ENCODE results near the gene CDCP2. TPM values are rescaled to one million over a fixed set of nuclear protein-coding genes. Genes with fewer than 3 reads are reported as not detected.

CDCP2 gene
- total and polyA plus RNA-seq, 2 experiments from 2014 or later = not detected

DNA sequence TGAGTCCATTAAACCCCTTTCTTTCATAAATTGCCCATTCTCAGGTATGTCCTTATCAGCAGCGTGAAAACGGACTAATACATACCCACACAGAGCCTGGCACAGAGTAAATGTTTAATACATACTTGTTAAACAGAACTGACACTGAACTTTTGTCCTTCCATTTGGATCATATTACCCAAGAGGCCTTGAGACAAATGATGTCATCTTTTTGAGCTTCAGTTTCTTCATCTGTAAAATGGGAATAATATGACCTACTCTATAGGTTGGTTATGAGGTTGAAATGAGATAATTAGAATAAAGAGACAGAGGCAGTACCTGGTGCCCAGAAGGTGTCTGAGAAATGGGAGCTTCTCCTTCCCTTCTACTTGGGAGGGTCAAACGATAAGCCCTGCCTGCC is 33.3 kb upstream of the CDCP2 start:
- Histone ChIP-seq H3F3A (replicated peaks; ENCODE audit: low read depth) (no peaks in the 10 kb centered on the region), H3K79me2 (replicated peaks; ENCODE audit: insufficient read depth) (no peaks in the 10 kb centered on the region), H3K27ac (ENCODE audit: low read depth) (no peak overlapping the region), H3K27me3 (ENCODE audit: insufficient read depth) (no peaks in the 10 kb centered on the region), H3K4me2 (no peak overlapping the region), H3K4me1 (ENCODE audit: insufficient read depth) (no peaks in the 10 kb centered on the region), H2AFZ (no peak overlapping the region), H3K4me3 (no peak overlapping the region), H4K20me1 (replicated peaks; ENCODE audit: insufficient read depth) (no peaks in the 10 kb centered on the region), H3K9me2 (ENCODE audit: insufficient read depth) (no peaks in the 10 kb centered on the region), H3K36me3 (ENCODE audit: insufficient read depth) (no peaks in the 10 kb centered on the region)
- no peak overlapping the region for H3K4me3 Mint-ChIP-seq
- no peak for DNase-seq (ENCODE audit: low spot score)
- H3K4me1 Mint-ChIP-seq = peaks cover 3% of the 10 kb centered on the region; the same call in 2 of the 3 replicates
- no peak overlapping the region for H3K27ac Mint-ChIP-seq
- TF ChIP-seq REST (IDR thresholded peaks at IDR 0.05; ENCODE audit: unreplicated experiment) (no peak), CTCF (conservative IDR thresholded peaks at IDR 0.05; ENCODE audit: low read depth in 2 of 2) (no peak)
- peaks cover 21% of the 10 kb centered on the region for H3K36me3 Mint-ChIP-seq (ENCODE audit: low read depth)
- H3K9me3 Mint-ChIP-seq = no peaks in the 10 kb centered on the region
- peaks cover 8% of the 10 kb centered on the region for H3K27me3 Mint-ChIP-seq (ENCODE audit: insufficient read depth, low read depth, poor library complexity)
- no peak for ATAC-seq

- Histone ChIP-seq H3K79me2 (replicated peaks; ENCODE audit: insufficient read depth) (no peaks in the 10 kb centered on the region), H3K4me1 (ENCODE audit: insufficient read depth) (no peaks in the 10 kb centered on the region), H4K20me1 (replicated peaks; ENCODE audit: insufficient read depth) (no peaks in the 10 kb centered on the region), H3K9me2 (ENCODE audit: insufficient read depth) (no peaks in the 10 kb centered on the region), H3F3A (replicated peaks; ENCODE audit: low read depth) (no peaks in the 10 kb centered on the region), H3K4me2 (no peak overlapping the region), H2AFZ (no peak overlapping the region), H3K4me3 (no peak overlapping the region), H3K36me3 (ENCODE audit: insufficient read depth) (no peaks in the 10 kb centered on the region), H3K27me3 (ENCODE audit: insufficient read depth) (no peaks in the 10 kb centered on the region), H3K27ac (ENCODE audit: low read depth) (no peak overlapping the region)
- no peak overlapping the region for H3K4me3 Mint-ChIP-seq
- no peaks in the 10 kb centered on the region for H3K9me3 Mint-ChIP-seq
- H3K27ac Mint-ChIP-seq = peak overlapping the region; percentile 78
- peaks cover 3% of the 10 kb centered on the region; the same call in 2 of the 3 replicates for H3K4me1 Mint-ChIP-seq
- H3K27me3 Mint-ChIP-seq (ENCODE audit: insufficient read depth, low read depth, poor library complexity) = peaks cover 6% of the 10 kb centered on the region
- ATAC-seq (no peak), DNase-seq (ENCODE audit: low spot score) (no peak)
- H3K36me3 Mint-ChIP-seq (ENCODE audit: low read depth) = peaks cover 13% of the 10 kb centered on the region
- no peak for TF ChIP-seq EZH2phosphoT487 (IDR thresholded peaks at IDR 0.05; ENCODE audit: unreplicated experiment)
- no peak for TF ChIP-seq EZH2 (IDR thresholded peaks at IDR 0.05; ENCODE audit: low read depth, unreplicated experiment)
- TF ChIP-seq CREB1 (CRISPR knock-in tag; IDR thresholded peaks at IDR 0.05; ENCODE audit: low read depth) = no peak
- no peak for TF ChIP-seq POLR2AphosphoS5 (IDR thresholded peaks at IDR 0.05; ENCODE audit: low read depth)
- no peak for TF ChIP-seq ZNF114 (CRISPR knock-in tag; IDR thresholded peaks at IDR 0.05)
- TF ChIP-seq, protein P1, sequence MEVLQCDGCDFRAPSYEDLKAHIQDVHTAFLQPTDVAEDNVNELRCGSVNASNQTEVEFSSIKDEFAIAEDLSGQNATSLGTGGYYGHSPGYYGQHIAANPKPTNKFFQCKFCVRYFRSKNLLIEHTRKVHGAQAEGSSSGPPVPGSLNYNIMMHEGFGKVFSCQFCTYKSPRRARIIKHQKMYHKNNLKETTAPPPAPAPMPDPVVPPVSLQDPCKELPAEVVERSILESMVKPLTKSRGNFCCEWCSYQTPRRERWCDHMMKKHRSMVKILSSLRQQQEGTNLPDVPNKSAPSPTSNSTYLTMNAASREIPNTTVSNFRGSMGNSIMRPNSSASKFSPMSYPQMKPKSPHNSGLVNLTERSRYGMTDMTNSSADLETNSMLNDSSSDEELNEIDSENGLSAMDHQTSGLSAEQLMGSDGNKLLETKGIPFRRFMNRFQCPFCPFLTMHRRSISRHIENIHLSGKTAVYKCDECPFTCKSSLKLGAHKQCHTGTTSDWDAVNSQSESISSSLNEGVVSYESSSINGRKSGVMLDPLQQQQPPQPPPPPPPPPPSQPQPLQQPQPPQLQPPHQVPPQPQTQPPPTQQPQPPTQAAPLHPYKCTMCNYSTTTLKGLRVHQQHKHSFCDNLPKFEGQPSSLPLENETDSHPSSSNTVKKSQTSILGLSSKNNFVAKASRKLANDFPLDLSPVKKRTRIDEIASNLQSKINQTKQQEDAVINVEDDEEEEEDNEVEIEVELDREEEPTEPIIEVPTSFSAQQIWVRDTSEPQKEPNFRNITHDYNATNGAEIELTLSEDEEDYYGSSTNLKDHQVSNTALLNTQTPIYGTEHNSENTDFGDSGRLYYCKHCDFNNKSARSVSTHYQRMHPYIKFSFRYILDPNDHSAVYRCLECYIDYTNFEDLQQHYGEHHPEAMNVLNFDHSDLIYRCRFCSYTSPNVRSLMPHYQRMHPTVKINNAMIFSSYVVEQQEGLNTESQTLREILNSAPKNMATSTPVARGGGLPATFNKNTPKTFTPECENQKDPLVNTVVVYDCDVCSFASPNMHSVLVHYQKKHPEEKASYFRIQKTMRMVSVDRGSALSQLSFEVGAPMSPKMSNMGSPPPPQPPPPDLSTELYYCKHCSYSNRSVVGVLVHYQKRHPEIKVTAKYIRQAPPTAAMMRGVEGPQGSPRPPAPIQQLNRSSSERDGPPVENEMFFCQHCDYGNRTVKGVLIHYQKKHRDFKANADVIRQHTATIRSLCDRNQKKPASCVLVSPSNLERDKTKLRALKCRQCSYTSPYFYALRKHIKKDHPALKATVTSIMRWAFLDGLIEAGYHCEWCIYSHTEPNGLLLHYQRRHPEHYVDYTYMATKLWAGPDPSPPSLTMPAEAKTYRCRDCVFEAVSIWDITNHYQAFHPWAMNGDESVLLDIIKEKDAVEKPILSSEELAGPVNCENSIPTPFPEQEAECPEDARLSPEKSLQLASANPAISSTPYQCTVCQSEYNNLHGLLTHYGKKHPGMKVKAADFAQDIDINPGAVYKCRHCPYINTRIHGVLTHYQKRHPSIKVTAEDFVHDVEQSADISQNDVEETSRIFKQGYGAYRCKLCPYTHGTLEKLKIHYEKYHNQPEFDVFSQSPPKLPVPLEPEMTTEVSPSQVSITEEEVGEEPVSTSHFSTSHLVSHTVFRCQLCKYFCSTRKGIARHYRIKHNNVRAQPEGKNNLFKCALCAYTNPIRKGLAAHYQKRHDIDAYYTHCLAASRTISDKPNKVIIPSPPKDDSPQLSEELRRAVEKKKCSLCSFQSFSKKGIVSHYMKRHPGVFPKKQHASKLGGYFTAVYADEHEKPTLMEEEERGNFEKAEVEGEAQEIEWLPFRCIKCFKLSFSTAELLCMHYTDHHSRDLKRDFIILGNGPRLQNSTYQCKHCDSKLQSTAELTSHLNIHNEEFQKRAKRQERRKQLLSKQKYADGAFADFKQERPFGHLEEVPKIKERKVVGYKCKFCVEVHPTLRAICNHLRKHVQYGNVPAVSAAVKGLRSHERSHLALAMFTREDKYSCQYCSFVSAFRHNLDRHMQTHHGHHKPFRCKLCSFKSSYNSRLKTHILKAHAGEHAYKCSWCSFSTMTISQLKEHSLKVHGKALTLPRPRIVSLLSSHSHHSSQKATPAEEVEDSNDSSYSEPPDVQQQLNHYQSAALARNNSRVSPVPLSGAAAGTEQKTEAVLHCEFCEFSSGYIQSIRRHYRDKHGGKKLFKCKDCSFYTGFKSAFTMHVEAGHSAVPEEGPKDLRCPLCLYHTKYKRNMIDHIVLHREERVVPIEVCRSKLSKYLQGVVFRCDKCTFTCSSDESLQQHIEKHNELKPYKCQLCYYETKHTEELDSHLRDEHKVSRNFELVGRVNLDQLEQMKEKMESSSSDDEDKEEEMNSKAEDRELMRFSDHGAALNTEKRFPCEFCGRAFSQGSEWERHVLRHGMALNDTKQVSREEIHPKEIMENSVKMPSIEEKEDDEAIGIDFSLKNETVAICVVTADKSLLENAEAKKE (CRISPR knock-in tag; IDR thresholded peaks at IDR 0.05) = no peak
- TF ChIP-seq ZNF331 (CRISPR knock-in tag; IDR thresholded peaks at IDR 0.05; ENCODE audit: low read depth) = no peak
- no peak for TF ChIP-seq JUNB (IDR thresholded peaks at IDR 0.05; ENCODE audit: unreplicated experiment)
Observed at GRCh38 chr1:54180701-54181360, 28.0 kb upstream of the CDCP2 start.

Data from GM23338 (cell line).